C4-2B (cell line): ENCODE results near the gene PPP3R1.

ENCODE experiments used
- H3K27ac ChIP-seq: fragments of 450-650 bp; 2 replicates; pipeline ENCODE4 v1.5.1; 2017
- ZFX ChIP-seq: fragments of 450-650 bp; IDR thresholded peaks from 2 replicates; pipeline ENCODE4 v1.6.1; 2017
- TF ChIP-seq, protein P1 (sequence below): fragments of 450-650 bp; conservative IDR thresholded peaks from 2 replicates; pipeline ENCODE4 v1.5.1; 2017; ENCODE audit warnings: mild to moderate bottlenecking

PPP3R1 gene

GRCh38 chr2:68231061-68231372, 21.3 kb downstream of the PPP3R1 start:
- H3K27ac ChIP-seq: no peak overlapping the region
- TF ChIP-seq, protein P1, sequence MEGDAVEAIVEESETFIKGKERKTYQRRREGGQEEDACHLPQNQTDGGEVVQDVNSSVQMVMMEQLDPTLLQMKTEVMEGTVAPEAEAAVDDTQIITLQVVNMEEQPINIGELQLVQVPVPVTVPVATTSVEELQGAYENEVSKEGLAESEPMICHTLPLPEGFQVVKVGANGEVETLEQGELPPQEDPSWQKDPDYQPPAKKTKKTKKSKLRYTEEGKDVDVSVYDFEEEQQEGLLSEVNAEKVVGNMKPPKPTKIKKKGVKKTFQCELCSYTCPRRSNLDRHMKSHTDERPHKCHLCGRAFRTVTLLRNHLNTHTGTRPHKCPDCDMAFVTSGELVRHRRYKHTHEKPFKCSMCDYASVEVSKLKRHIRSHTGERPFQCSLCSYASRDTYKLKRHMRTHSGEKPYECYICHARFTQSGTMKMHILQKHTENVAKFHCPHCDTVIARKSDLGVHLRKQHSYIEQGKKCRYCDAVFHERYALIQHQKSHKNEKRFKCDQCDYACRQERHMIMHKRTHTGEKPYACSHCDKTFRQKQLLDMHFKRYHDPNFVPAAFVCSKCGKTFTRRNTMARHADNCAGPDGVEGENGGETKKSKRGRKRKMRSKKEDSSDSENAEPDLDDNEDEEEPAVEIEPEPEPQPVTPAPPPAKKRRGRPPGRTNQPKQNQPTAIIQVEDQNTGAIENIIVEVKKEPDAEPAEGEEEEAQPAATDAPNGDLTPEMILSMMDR: no peak
- no peak for TF ChIP-seq ZFX

DNA sequence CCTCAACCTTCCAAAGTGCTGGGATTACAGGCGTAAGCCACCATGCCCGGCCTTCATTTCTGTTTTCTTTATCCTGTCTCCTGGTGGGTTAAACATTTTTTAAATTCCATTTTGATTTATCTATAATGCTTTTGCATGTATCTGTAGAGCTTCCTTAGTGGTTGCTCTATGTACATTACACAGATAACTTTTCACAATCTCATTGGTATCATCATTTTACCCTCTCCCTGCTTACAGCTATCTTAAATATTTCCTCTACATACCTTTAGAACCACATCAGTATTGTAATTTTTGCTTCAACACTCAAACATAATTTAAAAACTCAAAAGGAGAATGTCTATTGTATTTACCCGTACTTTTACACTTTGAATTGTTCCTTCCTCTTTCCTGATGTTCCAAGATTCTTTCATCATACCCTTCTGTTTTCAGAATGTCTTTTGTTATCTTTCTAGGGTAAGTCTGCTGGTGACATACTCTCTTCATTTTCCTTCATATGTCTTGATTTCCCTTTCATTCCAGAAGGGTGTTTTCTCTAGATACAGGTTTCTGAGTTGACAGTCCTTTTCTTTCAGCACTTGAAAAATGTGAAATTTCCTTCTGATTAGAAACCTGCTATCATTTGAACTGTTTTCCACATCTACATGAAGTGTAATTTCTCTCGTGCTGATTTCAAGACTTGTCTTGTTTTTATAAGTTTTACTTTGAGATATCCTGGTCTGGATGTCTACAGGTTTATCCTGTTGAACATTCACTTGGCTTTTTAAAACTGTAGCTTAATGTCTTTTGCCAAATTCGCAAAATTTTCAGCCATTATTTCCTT, 21.9 kb downstream of the PPP3R1 start:
- TF ChIP-seq ZFX: no peak
- TF ChIP-seq, protein P1: no peak
- H3K27ac ChIP-seq: no peak overlapping the region

GRCh38 chr2:68226794-68227193, 25.5 kb downstream of the PPP3R1 start:
- no peak overlapping the region for H3K27ac ChIP-seq
- no peak for TF ChIP-seq ZFX
- TF ChIP-seq, protein P1: no peak

GRCh38 chr2:68225119-68225632, 27.2 kb downstream of the PPP3R1 start:
- TF ChIP-seq, protein P1: peak; percentile 28
- no peak for TF ChIP-seq ZFX
- no peak overlapping the region for H3K27ac ChIP-seq

DNA sequence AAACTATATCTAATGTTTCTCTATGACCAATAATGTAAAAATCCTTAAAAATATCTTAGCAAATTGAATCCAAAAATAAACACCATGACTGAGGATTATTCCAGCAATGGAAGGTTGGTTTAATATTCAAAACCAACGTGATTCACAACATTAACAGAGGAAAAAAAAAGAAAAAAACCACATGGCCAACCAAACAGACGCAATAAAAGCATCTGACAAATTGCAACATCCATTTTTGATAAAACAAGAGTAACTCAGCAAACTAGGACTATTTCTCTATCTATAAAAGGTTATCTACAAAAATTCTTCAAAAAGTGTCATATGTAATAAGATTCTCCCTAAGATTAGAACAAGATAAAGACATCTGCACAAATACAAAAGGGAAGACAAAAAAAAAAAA, 28.9 kb downstream of the PPP3R1 start:
- no peak overlapping the region for H3K27ac ChIP-seq
- TF ChIP-seq, protein P1: no peak
- TF ChIP-seq ZFX: no peak

DNA sequence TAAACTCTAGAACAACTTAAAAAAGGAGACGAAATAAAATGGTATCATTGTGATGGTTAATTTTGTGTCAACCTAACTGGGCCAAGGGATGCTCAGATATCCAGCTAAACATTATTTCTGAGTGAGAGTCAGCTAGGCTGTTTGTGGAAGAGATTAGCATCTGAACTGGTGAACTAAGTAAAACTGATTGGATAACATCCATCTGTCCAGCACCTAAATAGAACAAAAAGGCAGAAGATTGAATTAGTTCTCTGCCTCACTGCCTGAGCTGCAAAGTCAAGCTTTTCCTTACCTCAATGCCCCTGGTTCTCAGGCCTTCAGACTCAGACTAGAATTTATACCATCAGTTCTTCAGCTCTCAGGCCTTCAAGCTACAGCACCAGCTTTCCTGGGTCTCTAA, 30.0 kb downstream of the PPP3R1 start:
- H3K27ac ChIP-seq: no peak overlapping the region
- no peak for TF ChIP-seq ZFX
- TF ChIP-seq, protein P1: no peak

GRCh38 chr2:68218343-68218901, 33.9 kb downstream of the PPP3R1 start:
- no peak for TF ChIP-seq ZFX
- TF ChIP-seq, protein P1: no peak

More at GRCh38 chr2:68218343-68218901, 33.9 kb downstream of the PPP3R1 start:
- H3K27ac ChIP-seq: no peak overlapping the region
